ENCODE data around the gene CPNE5.

Gene CPNE5

GRCh38 chr6:36833182-36833789 lies 6.0 kb downstream of the CPNE5 start:
- DNase-seq: no peak

GRCh38 chr6:36832313-36832712 lies 6.9 kb downstream of the CPNE5 start:
- DNase-seq: no peak

- DNase-seq: no peak
These were observed 8.7 kb downstream of the CPNE5 start for GRCh38 chr6:36830577-36830976.

GRCh38 chr6:36829919-36830544 lies 9.2 kb downstream of the CPNE5 start:
- no peak for DNase-seq

- DNase-seq: no peak
These were observed 11.8 kb downstream of the CPNE5 start for GRCh38 chr6:36827261-36828079.

- DNase-seq: no peak
These were observed 12.6 kb downstream of the CPNE5 start for GRCh38 chr6:36826520-36827227.

- DNase-seq: no peak
These were observed 13.2 kb downstream of the CPNE5 start for GRCh38 chr6:36825994-36826393.

GRCh38 chr6:36825452-36825851 lies 13.8 kb downstream of the CPNE5 start:
- DNase-seq: no peak

GRCh38 chr6:36824253-36824652 lies 15.0 kb downstream of the CPNE5 start:
- no peak for DNase-seq

GRCh38 chr6:36823421-36824096 lies 15.7 kb downstream of the CPNE5 start:
- DNase-seq: no peak

GRCh38 chr6:36822506-36823269 lies 16.6 kb downstream of the CPNE5 start:
- DNase-seq: no peak

GRCh38 chr6:36821581-36822335 lies 17.5 kb downstream of the CPNE5 start:
- DNase-seq: no peak

GRCh38 chr6:36820700-36821580 lies 18.3 kb downstream of the CPNE5 start:
- no peak for DNase-seq

- no peak for DNase-seq
These were observed 20.5 kb downstream of the CPNE5 start for GRCh38 chr6:36818756-36819155.

GRCh38 chr6:36817847-36818246 lies 21.4 kb downstream of the CPNE5 start:
- DNase-seq: no peak

- DNase-seq: no peak
These were observed 21.9 kb downstream of the CPNE5 start for GRCh38 chr6:36817176-36817817.

- DNase-seq: no peak
These were observed 23.1 kb downstream of the CPNE5 start for GRCh38 chr6:36815962-36816735.

- no peak for DNase-seq
These were observed 25.0 kb downstream of the CPNE5 start for GRCh38 chr6:36814249-36814648.

GRCh38 chr6:36813526-36813925 lies 25.7 kb downstream of the CPNE5 start:
- DNase-seq: no peak
